Large intestine (tissue), 3 donors: ENCODE results near the gene SEPTIN2. TPM values are rescaled to one million over a fixed set of nuclear protein-coding genes. Genes with fewer than 3 reads are reported as not detected.
"Not testable (repeated sequence)": the region's sequence is repeated elsewhere in the genome, so short reads cannot be mapped to it uniquely, and the experiment has no call there.

Experiments
- DNase-seq, 2 donors: peaks; one replicate each; pipeline versions ENCODE4 v3.0.0 to v3.0.0-alpha.2; 2013
- H3K27ac ChIP-seq: one replicate; pipeline ENCODE4 v1.5.1; 2013; ENCODE audit warnings: low read length
- H3K27me3 ChIP-seq: 2 replicates; pipeline ENCODE4 v1.6.1; 2013; ENCODE audit warnings: low read length; ENCODE audit not compliant: control insufficient read depth, insufficient read depth
- H3K36me3 ChIP-seq: 2 replicates; pipeline ENCODE4 v1.6.1; 2013; ENCODE audit warnings: low read length; ENCODE audit not compliant: control insufficient read depth, insufficient read depth
- H3K4me1 ChIP-seq: one replicate; pipeline ENCODE4 v1.6.1; 2013; ENCODE audit warnings: low read length; ENCODE audit not compliant: control insufficient read depth, insufficient read depth
- H3K4me3 ChIP-seq: one replicate; pipeline ENCODE4 v1.5.1; 2013; ENCODE audit warnings: low read length
- H3K9me3 ChIP-seq: one replicate; pipeline ENCODE4 v1.6.1; 2013; ENCODE audit warnings: mild to moderate bottlenecking, low read depth, low read length, moderate library complexity; ENCODE audit not compliant: control insufficient read depth
- WGBS: methylation state at CpG from one replicate; pipeline ENCODE4 v1.1.5; 2013; ENCODE audit warnings: low lambda C conversion rate; ENCODE audit not compliant: insufficient coverage; 5-methylcytosine and 5-hydroxymethylcytosine counted together
- polyA plus RNA-seq: library from polyadenylated mRNA; unstranded; fragments of 120-200 nt; gene quantifications from one replicate; pipeline ENCODE4 v1.2.1, GENCODE V29; 2013

SEPTIN2 gene
- polyA plus RNA-seq, 1 donor = 354 TPM

- peaks cover 26% of the 10 kb centered on the region for H3K36me3 ChIP-seq
- WGBS = 100% methylated on average over 1 of the region's 9 CpGs
- H3K4me1 ChIP-seq = peaks cover 4% of the 10 kb centered on the region
- H3K27me3 ChIP-seq = no peaks in the 10 kb centered on the region
- DNase-seq = no peak
- H3K4me3 ChIP-seq = no peak overlapping the region
- H3K27ac ChIP-seq = no peak overlapping the region
- H3K9me3 ChIP-seq = no peaks in the 10 kb centered on the region
These were observed 64.1 kb downstream of the SEPTIN2 start for GRCh38 chr2:241379481-241380480.

GRCh38 chr2:241381872-241382271 lies 66.1 kb downstream of the SEPTIN2 start:
- Histone ChIP-seq H3K4me1 (no peaks in the 10 kb centered on the region), H3K27ac (no peak overlapping the region), H3K27me3 (no peaks in the 10 kb centered on the region), H3K36me3 (peaks cover 17% of the 10 kb centered on the region), H3K9me3 (no peaks in the 10 kb centered on the region), H3K4me3 (no peak overlapping the region)
- DNase-seq = no peak
- WGBS = 93% methylated on average over 3 of the region's 4 CpGs

- WGBS = 94% methylated on average over 3 of the region's 7 CpGs
These were observed 69.7 kb downstream of the SEPTIN2 start for GRCh38 chr2:241385450-241385849.

GRCh38 chr2:241386519-241386918 lies 70.8 kb downstream of the SEPTIN2 start:
- H3K36me3 ChIP-seq = peaks cover 13% of the 10 kb centered on the region
- H3K27ac ChIP-seq = no peak overlapping the region
- H3K4me1 ChIP-seq = peaks cover 2% of the 10 kb centered on the region
- H3K27me3 ChIP-seq = no peaks in the 10 kb centered on the region
- no peak for DNase-seq
- no CpG with 5 or more reads among the region's 6 CpGs for WGBS
- no peaks in the 10 kb centered on the region for H3K9me3 ChIP-seq
- no peak overlapping the region for H3K4me3 ChIP-seq

More at GRCh38 chr2:241385450-241385849, 69.7 kb downstream of the SEPTIN2 start:
- H3K9me3 ChIP-seq, H3K4me1 ChIP-seq, H3K4me3 ChIP-seq, H3K27me3 ChIP-seq, H3K27ac ChIP-seq, DNase-seq: not testable (repeated sequence)
- peaks cover 17% of the 10 kb centered on the region for H3K36me3 ChIP-seq

GRCh38 chr2:241389697-241390096 lies 74.0 kb downstream of the SEPTIN2 start:
- Histone ChIP-seq H3K4me1 (peaks cover 7% of the 10 kb centered on the region), H3K9me3 (no peaks in the 10 kb centered on the region), H3K4me3 (no peak overlapping the region), H3K27me3 (no peaks in the 10 kb centered on the region), H3K27ac (no peak overlapping the region), H3K36me3 (peaks cover 8% of the 10 kb centered on the region)
- whole genome bisulfite sequencing = 100% methylated on average over 1 of the region's 2 CpGs
- DNase-seq = no peak

- WGBS = 92% methylated on average over 2 of the region's 9 CpGs
- Histone ChIP-seq H3K36me3 (peaks cover 12% of the 10 kb centered on the region), H3K27me3 (no peaks in the 10 kb centered on the region), H3K9me3 (no peaks in the 10 kb centered on the region), H3K4me3 (no peak overlapping the region), H3K27ac (no peak overlapping the region), H3K4me1 (peaks cover 7% of the 10 kb centered on the region)
- no peak for DNase-seq
These were observed 74.8 kb downstream of the SEPTIN2 start for GRCh38 chr2:241390301-241391206.

GRCh38 chr2:241391892-241392665 lies 76.4 kb downstream of the SEPTIN2 start:
- Histone ChIP-seq H3K36me3 (peaks cover 10% of the 10 kb centered on the region), H3K27me3 (no peaks in the 10 kb centered on the region), H3K4me1 (peaks cover 7% of the 10 kb centered on the region), H3K9me3 (no peaks in the 10 kb centered on the region), H3K27ac (no peak overlapping the region), H3K4me3 (no peak overlapping the region)
- WGBS = 100% methylated on average over 1 of the region's 6 CpGs
- peak; percentile 24 to 38 for DNase-seq

GRCh38 chr2:241392753-241393152 lies 77.0 kb downstream of the SEPTIN2 start:
- H3K36me3 ChIP-seq, H3K4me3 ChIP-seq, H3K27me3 ChIP-seq, H3K4me1 ChIP-seq, H3K27ac ChIP-seq, DNase-seq, H3K9me3 ChIP-seq: not testable (repeated sequence)
- no CpG with 5 or more reads among the region's 4 CpGs for WGBS

GRCh38 chr2:241393524-241394196 lies 77.9 kb downstream of the SEPTIN2 start:
- H3K4me3 ChIP-seq = no peak overlapping the region
- H3K36me3 ChIP-seq = peaks cover 7% of the 10 kb centered on the region
- H3K27me3 ChIP-seq = no peaks in the 10 kb centered on the region
- no peak overlapping the region for H3K27ac ChIP-seq
- H3K4me1 ChIP-seq = peaks cover 7% of the 10 kb centered on the region
- DNase-seq = no peak
- WGBS = no CpG with 5 or more reads among the region's 3 CpGs
- H3K9me3 ChIP-seq = no peaks in the 10 kb centered on the region
